Measurements from ENCODE around the gene BCL3. TPM values are rescaled to one million over a fixed set of nuclear protein-coding genes. Genes with fewer than 3 reads are reported as not detected.

Gene BCL3
- total and polyA plus RNA-seq, 2 of the 13 experiments (the other 11 are each of a cell fraction or from before 2014, with no cell fraction given): 2.3 to 4.0 TPM

DNA sequence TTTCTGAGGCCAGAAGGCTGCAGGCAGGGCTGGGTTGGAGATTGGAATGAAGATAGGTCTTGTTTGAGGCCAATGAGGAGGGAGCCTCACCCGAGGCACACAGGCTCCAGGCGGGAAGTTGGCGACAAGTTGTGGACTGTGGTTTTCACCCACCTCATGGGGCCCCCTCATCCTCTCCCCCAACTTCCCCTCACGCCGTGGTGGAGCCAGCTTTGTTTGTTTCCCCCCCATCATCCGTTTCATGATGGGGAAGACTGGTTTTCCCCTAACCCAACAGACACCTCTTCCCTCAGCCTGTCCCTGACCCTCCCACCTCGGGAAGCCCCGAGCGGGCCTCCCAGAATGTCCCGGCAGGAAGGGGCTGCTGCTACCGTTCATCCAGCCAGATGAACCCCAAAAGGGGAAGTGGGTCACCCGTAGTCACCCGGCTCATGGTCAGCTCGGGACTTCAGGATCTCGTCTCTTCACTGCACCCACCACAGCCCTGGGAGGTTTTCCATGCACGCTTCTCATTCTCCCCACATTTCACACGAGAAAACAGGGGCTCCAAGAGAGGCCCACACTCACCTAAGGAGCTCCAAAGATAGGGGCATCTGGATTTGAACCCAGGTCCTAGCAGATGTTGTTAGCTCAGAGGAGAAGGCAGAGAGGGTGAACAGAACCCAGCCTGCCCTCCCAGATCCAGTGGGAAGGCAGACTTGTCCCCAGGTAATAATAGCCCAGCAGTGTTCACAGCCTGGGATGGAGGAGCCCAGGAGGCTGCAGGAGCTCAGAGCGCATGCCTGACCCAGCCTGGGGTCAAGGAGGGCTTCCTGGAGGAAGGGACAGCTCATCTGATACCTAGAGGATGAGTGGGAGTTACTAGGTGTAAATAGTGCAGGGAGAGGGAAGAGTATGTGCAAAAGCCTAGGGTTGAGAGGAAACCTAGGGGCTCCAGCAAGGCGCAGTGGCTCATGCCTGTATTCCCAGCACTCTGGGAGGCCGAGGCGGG is 26.1 kb upstream of the BCL3 start (continued):
- TF ChIP-seq, protein P1, sequence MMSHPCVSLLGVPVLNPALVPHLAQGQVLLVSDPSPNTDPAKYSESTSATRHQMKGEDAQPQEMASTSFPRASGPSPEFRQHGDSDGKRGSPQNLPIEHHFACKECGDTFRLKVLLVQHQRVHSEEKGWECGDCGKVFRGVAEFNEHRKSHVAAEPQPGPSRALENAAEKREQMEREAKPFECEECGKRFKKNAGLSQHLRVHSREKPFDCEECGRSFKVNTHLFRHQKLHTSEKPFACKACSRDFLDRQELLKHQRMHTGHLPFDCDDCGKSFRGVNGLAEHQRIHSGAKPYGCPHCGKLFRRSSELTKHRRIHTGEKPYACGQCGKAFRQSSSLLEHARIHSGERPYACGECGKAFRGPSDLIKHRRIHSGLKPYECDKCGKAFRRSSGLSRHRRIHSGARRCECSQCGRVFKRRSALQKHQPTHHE (CRISPR knock-in tag; IDR thresholded peaks at IDR 0.05; ENCODE audit: borderline replicate concordance): no peak
- TF ChIP-seq, protein P2, sequence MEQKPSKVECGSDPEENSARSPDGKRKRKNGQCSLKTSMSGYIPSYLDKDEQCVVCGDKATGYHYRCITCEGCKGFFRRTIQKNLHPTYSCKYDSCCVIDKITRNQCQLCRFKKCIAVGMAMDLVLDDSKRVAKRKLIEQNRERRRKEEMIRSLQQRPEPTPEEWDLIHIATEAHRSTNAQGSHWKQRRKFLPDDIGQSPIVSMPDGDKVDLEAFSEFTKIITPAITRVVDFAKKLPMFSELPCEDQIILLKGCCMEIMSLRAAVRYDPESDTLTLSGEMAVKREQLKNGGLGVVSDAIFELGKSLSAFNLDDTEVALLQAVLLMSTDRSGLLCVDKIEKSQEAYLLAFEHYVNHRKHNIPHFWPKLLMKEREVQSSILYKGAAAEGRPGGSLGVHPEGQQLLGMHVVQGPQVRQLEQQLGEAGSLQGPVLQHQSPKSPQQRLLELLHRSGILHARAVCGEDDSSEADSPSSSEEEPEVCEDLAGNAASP (CRISPR knock-in tag; IDR thresholded peaks at IDR 0.05; ENCODE audit: borderline replicate concordance): no peak
- TF ChIP-seq ZNF672 (CRISPR knock-in tag; IDR thresholded peaks at IDR 0.05) (no peak), ZC3H13 (CRISPR knock-in tag; IDR thresholded peaks at IDR 0.05) (no peak), SMAD3 (CRISPR knock-in tag; IDR thresholded peaks at IDR 0.05) (no peak), ZNF564 (CRISPR knock-in tag; IDR thresholded peaks at IDR 0.05) (no peak), ZNF629 (CRISPR knock-in tag; conservative IDR thresholded peaks at IDR 0.05) (no peak; the same call in 1 of the 2 replicates), ZFYVE20 (CRISPR knock-in tag; IDR thresholded peaks at IDR 0.05; ENCODE audit: borderline replicate concordance, low read depth) (no peak), ZNF225 (CRISPR knock-in tag; IDR thresholded peaks at IDR 0.05) (no peak), ZNF251 (CRISPR knock-in tag; IDR thresholded peaks at IDR 0.05) (no peak), KLF13 (CRISPR knock-in tag; IDR thresholded peaks at IDR 0.05) (no peak), GATA4 (IDR thresholded peaks at IDR 0.05; ENCODE audit: borderline replicate concordance, low read depth) (no peak), NFYC (CRISPR knock-in tag; IDR thresholded peaks at IDR 0.05) (no peak), TBX2 (CRISPR knock-in tag; IDR thresholded peaks at IDR 0.05; ENCODE audit: borderline replicate concordance) (peak; percentile 30; the same call in 1 of the 2 replicates), RARG (CRISPR knock-in tag; IDR thresholded peaks at IDR 0.05; ENCODE audit: low read depth) (no peak), NR2F2 (IDR thresholded peaks at IDR 0.05; ENCODE audit: borderline replicate concordance, low read depth) (no peak), TRIM24 (CRISPR knock-in tag; IDR thresholded peaks at IDR 0.05) (no peak)
- TF ChIP-seq, protein P3, sequence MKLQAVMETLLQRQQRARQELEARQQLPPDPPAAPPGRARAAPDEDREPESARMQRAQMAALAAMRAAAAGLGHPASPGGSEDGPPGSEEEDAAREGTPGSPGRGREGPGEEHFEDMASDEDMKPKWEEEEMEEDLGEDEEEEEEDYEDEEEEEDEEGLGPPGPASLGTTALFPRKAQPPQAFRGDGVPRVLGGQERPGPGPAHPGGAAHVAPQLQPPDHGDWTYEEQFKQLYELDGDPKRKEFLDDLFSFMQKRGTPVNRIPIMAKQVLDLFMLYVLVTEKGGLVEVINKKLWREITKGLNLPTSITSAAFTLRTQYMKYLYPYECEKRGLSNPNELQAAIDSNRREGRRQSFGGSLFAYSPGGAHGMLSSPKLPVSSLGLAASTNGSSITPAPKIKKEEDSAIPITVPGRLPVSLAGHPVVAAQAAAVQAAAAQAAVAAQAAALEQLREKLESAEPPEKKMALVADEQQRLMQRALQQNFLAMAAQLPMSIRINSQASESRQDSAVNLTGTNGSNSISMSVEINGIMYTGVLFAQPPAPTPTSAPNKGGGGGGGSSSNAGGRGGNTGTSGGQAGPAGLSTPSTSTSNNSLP (IDR thresholded peaks at IDR 0.05; ENCODE audit: low read depth, low read length): no peak
- TF ChIP-seq, protein P4, sequence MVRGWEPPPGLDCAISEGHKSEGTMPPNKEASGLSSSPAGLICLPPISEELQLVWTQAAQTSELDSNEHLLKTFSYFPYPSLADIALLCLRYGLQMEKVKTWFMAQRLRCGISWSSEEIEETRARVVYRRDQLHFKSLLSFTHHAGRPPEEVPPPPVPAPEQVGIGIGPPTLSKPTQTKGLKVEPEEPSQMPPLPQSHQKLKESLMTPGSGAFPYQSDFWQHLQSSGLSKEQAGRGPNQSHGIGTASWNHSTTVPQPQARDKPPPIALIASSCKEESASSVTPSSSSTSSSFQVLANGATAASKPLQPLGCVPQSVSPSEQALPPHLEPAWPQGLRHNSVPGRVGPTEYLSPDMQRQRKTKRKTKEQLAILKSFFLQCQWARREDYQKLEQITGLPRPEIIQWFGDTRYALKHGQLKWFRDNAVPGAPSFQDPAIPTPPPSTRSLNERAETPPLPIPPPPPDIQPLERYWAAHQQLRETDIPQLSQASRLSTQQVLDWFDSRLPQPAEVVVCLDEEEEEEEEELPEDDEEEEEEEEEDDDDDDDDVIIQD (CRISPR knock-in tag; IDR thresholded peaks at IDR 0.05; ENCODE audit: low read depth): no peak
- TF ChIP-seq, protein P5, sequence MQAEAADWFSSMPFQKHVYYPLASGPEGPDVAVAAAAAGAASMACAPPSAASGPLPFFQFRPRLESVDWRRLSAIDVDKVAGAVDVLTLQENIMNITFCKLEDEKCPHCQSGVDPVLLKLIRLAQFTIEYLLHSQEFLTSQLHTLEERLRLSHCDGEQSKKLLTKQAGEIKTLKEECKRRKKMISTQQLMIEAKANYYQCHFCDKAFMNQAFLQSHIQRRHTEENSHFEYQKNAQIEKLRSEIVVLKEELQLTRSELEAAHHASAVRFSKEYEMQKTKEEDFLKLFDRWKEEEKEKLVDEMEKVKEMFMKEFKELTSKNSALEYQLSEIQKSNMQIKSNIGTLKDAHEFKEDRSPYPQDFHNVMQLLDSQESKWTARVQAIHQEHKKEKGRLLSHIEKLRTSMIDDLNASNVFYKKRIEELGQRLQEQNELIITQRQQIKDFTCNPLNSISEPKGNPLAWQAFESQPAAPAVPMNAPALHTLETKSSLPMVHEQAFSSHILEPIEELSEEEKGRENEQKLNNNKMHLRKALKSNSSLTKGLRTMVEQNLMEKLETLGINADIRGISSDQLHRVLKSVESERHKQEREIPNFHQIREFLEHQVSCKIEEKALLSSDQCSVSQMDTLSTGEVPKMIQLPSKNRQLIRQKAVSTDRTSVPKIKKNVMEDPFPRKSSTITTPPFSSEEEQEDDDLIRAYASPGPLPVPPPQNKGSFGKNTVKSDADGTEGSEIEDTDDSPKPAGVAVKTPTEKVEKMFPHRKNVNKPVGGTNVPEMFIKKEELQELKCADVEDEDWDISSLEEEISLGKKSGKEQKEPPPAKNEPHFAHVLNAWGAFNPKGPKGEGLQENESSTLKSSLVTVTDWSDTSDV (CRISPR knock-in tag; IDR thresholded peaks at IDR 0.05): no peak
